WTC11 (cell line): ENCODE data around the gene SPDYE5.
"Not testable (repeated sequence)": the region's sequence is repeated elsewhere in the genome, so short reads cannot be mapped to it uniquely, and the experiment has no call there.

Experiments
- CREM ChIP-seq: sonication (generic); formaldehyde crosslinking; IDR thresholded peaks from 2 replicates; pipeline ENCODE4 v1.8.1; 2022; ENCODE audit warnings: mild to moderate bottlenecking, missing genetic modification reagents, moderate library complexity
- KAT7 ChIP-seq: sonication (generic); formaldehyde crosslinking; IDR thresholded peaks from 2 replicates; pipeline ENCODE4 v1.8.1; 2023; ENCODE audit warnings: missing genetic modification reagents, mild to moderate bottlenecking, borderline replicate concordance
- ZBTB21 ChIP-seq: sonication (generic); formaldehyde crosslinking; IDR thresholded peaks from 2 replicates; pipeline ENCODE4 v1.8.1; 2023; ENCODE audit warnings: mild to moderate bottlenecking, missing genetic modification reagents, borderline replicate concordance
- TF ChIP-seq, protein P1 (sequence below): sonication (generic); formaldehyde crosslinking; IDR thresholded peaks from 2 replicates; pipeline ENCODE4 v1.8.1; 2023; ENCODE audit warnings: mild to moderate bottlenecking, missing genetic modification reagents, moderate library complexity
- TF ChIP-seq, protein P2 (sequence below): fragments of 200-600 bp; IDR thresholded peaks from 2 replicates; pipeline ENCODE4 v1.8.0; 2022; ENCODE audit warnings: antibody characterized with exemption
- TF ChIP-seq, protein P3 (sequence below): sonication (generic); formaldehyde crosslinking; IDR thresholded peaks from 2 replicates; pipeline ENCODE4 v1.8.0; 2022; ENCODE audit warnings: mild to moderate bottlenecking, missing genetic modification reagents

DNA sequence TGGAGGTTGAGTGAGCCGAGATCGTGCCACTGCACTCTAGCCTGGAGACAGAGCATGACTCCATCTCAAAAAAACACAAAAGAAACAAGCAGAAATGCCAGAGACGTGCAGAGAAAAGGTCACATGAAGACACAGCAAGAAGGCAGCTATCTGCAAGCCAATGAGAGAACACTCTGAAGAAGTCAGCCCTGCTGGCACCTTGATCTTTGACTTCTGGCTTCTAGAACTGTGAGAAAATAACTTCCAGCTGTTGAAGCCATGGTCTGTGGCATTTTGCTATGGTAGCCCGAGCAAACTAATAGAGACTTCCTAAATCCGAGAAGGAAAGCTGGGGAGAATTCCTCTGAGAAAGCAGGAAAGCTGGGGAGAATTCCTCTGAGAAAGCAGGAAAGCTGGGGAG is 42.2 kb upstream of the SPDYE5 start:
- TF ChIP-seq, protein P1, sequence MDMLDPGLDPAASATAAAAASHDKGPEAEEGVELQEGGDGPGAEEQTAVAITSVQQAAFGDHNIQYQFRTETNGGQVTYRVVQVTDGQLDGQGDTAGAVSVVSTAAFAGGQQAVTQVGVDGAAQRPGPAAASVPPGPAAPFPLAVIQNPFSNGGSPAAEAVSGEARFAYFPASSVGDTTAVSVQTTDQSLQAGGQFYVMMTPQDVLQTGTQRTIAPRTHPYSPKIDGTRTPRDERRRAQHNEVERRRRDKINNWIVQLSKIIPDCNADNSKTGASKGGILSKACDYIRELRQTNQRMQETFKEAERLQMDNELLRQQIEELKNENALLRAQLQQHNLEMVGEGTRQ (CRISPR knock-in tag), result not testable (repeated sequence)
- TF ChIP-seq, protein P2, sequence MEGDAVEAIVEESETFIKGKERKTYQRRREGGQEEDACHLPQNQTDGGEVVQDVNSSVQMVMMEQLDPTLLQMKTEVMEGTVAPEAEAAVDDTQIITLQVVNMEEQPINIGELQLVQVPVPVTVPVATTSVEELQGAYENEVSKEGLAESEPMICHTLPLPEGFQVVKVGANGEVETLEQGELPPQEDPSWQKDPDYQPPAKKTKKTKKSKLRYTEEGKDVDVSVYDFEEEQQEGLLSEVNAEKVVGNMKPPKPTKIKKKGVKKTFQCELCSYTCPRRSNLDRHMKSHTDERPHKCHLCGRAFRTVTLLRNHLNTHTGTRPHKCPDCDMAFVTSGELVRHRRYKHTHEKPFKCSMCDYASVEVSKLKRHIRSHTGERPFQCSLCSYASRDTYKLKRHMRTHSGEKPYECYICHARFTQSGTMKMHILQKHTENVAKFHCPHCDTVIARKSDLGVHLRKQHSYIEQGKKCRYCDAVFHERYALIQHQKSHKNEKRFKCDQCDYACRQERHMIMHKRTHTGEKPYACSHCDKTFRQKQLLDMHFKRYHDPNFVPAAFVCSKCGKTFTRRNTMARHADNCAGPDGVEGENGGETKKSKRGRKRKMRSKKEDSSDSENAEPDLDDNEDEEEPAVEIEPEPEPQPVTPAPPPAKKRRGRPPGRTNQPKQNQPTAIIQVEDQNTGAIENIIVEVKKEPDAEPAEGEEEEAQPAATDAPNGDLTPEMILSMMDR, result not testable (repeated sequence)
- TF ChIP-seq, protein P3, sequence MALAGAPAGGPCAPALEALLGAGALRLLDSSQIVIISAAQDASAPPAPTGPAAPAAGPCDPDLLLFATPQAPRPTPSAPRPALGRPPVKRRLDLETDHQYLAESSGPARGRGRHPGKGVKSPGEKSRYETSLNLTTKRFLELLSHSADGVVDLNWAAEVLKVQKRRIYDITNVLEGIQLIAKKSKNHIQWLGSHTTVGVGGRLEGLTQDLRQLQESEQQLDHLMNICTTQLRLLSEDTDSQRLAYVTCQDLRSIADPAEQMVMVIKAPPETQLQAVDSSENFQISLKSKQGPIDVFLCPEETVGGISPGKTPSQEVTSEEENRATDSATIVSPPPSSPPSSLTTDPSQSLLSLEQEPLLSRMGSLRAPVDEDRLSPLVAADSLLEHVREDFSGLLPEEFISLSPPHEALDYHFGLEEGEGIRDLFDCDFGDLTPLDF (CRISPR knock-in tag), result not testable (repeated sequence)
- TF ChIP-seq KAT7, CREM, ZBTB21 (CRISPR knock-in tag): not testable (repeated sequence)
